ENCODE data around the gene PROSER1.

DNA sequence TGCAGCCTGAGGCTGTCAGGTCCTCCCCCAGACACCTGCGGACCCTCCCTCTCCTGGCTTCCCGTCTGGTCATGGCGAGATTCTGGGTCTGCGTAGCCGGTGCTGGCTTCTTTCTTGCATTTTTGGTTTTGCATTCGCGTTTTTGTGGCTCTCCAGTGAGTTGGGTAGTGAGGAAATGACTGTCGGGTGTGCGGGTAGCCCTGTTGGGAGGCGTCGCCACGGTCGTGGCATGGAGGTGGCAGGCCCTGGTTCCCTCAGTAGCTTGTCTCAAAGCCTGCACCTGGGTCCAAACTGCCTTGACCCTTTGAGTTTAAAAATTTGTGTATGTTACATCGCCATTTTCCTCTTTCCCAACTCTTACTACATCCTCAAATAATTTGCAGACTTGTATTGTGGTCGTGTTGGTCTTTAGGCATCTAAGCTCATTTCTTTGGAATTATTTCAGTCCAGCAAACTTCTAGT, 711 bp upstream of the PROSER1 start:
- TF ChIP-seq GATA2 (IDR thresholded peaks at IDR 0.05; ENCODE audit: low read depth, low read length) (no peak), GATA3 (IDR thresholded peaks at IDR 0.05; ENCODE audit: low read depth, low read length) (no peak)

Measured in SH-SY5Y (cell line).